ENCODE measurements around the gene PRRX2. TPM values are rescaled to one million over a fixed set of nuclear protein-coding genes. Genes with fewer than 3 reads are reported as not detected.

The PRRX2 gene
- total and polyA plus RNA-seq, 3 donors from 2014 or later: 14.6 to 19.1 (median 15.3) TPM

DNA sequence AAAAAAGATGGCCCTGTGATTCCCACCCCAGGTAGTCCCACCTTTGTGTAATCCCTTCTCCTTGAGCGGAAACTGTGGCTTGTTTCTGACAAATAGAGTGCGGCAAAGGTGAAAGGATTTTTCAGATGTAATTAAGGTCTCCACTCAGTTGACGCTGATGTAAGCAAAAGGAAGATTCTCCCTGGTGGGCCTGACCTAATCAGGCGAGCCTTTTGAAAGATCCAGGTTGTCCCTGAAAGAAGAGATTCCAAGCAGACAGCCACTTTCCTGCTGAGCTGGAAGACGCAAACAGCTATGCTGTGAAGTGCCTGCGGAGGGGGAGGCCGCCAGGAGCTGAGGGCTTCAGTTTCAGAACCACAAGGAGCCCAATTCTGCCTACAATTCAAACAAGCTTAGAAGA, 63.3 kb downstream of the PRRX2 start:
- Histone ChIP-seq H3K4me3 (no peak overlapping the region), H3K36me3 (ENCODE audit: low read depth, missing control alignments) (no peaks in the 10 kb centered on the region), H3K27ac (no peak overlapping the region), H3K4me1 (no peaks in the 10 kb centered on the region), H3K27me3 (no peaks in the 10 kb centered on the region), H3K9me3 (no peaks in the 10 kb centered on the region)
- WGBS, 2 donors: 91 to 94% methylated on average over 7 of the region's 7 CpGs
- no peak for DNase-seq
- TF ChIP-seq POLR2A (IDR thresholded peaks at IDR 0.05): no peak
- TF ChIP-seq, protein P1, sequence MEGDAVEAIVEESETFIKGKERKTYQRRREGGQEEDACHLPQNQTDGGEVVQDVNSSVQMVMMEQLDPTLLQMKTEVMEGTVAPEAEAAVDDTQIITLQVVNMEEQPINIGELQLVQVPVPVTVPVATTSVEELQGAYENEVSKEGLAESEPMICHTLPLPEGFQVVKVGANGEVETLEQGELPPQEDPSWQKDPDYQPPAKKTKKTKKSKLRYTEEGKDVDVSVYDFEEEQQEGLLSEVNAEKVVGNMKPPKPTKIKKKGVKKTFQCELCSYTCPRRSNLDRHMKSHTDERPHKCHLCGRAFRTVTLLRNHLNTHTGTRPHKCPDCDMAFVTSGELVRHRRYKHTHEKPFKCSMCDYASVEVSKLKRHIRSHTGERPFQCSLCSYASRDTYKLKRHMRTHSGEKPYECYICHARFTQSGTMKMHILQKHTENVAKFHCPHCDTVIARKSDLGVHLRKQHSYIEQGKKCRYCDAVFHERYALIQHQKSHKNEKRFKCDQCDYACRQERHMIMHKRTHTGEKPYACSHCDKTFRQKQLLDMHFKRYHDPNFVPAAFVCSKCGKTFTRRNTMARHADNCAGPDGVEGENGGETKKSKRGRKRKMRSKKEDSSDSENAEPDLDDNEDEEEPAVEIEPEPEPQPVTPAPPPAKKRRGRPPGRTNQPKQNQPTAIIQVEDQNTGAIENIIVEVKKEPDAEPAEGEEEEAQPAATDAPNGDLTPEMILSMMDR (IDR thresholded peaks at IDR 0.05): no peak
- intact Hi-C loops (cut with DNase I; ENCODE audit: low total_unique reads): no loop called here

DNA sequence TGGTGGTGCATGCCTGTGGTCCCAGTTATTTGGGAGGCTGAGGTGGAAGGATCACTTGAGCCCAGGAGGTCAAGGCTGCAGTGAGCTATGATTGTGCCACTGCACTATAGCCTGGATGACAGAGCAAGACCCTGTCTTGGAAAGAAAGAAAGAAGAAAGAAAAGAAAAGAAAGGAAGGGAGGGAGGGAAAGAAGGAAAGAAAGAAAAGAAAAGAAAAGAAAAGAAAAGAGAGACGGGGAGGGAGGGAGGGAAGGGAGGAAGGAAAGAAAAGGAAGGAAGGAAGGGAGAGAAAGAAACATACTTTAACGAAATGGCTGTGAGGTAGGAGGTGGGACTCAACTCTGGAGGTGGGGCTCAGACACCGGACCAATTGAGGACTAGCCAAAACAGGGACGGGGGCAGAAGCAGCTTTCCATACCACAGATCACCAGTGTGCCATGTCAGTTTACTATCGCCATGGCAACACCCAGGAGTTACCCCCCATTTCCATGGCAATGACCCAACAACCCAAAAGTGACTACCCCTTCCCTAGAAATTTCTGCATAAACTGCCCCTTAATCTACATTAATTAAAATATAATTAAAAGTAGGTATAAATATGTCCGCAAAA, 66.1 kb downstream of the PRRX2 start:
- no peaks in the 10 kb centered on the region for H3K9me3 ChIP-seq
- no peak overlapping the region for H3K27ac ChIP-seq
- no peak overlapping the region for H3K4me3 ChIP-seq
- DNase-seq: no peak
- 60 to 63% methylated on average over 5 to 6 of the region's 6 CpGs for WGBS, 2 donors
- intact Hi-C loops (cut with DNase I; ENCODE audit: low total_unique reads): loop anchor here (5.0 kb wide), 1 partner anchor 51 kb away; no protein-coding TSS in a partner anchor
- no peaks in the 10 kb centered on the region for H3K4me1 ChIP-seq
- H3K36me3 ChIP-seq (ENCODE audit: low read depth, missing control alignments): no peaks in the 10 kb centered on the region
- no peaks in the 10 kb centered on the region for H3K27me3 ChIP-seq
- no peak for TF ChIP-seq POLR2A (IDR thresholded peaks at IDR 0.05)
- TF ChIP-seq, protein P1 (IDR thresholded peaks at IDR 0.05): no peak

DNA sequence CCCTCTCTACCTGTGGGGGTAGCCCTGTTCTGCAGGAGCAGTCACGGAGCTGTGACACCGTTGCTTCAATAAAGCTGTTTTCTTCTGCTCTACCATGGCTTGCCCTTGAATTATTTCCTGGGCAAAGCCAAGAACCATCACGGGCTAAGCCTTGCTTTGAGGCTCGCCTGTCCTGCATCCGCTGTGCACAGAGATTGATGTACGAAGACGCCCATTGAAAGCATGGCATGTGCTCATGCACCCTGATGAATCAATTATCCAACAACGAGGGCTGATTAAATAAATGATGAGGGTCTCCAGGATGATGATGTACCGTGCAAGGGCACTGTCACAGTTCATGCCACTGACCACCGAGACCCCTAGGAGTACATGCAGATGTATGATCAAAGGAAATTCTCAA, 66.7 kb downstream of the PRRX2 start:
- H3K27ac ChIP-seq: no peak overlapping the region
- H3K36me3 ChIP-seq (ENCODE audit: low read depth, missing control alignments): no peaks in the 10 kb centered on the region
- no peak overlapping the region for H3K4me3 ChIP-seq
- DNase-seq: no peak
- no peak for TF ChIP-seq POLR2A (IDR thresholded peaks at IDR 0.05)
- TF ChIP-seq, protein P1 (IDR thresholded peaks at IDR 0.05): no peak
- intact Hi-C loops (cut with DNase I; ENCODE audit: low total_unique reads): loop anchor here (5.0 kb wide), 1 partner anchor 50 kb away; no protein-coding TSS in a partner anchor
- no peaks in the 10 kb centered on the region for H3K27me3 ChIP-seq
- 71 to 75% methylated on average over 10 of the region's 10 CpGs for WGBS, 2 donors
- H3K4me1 ChIP-seq: no peaks in the 10 kb centered on the region
- H3K9me3 ChIP-seq: no peaks in the 10 kb centered on the region

DNA sequence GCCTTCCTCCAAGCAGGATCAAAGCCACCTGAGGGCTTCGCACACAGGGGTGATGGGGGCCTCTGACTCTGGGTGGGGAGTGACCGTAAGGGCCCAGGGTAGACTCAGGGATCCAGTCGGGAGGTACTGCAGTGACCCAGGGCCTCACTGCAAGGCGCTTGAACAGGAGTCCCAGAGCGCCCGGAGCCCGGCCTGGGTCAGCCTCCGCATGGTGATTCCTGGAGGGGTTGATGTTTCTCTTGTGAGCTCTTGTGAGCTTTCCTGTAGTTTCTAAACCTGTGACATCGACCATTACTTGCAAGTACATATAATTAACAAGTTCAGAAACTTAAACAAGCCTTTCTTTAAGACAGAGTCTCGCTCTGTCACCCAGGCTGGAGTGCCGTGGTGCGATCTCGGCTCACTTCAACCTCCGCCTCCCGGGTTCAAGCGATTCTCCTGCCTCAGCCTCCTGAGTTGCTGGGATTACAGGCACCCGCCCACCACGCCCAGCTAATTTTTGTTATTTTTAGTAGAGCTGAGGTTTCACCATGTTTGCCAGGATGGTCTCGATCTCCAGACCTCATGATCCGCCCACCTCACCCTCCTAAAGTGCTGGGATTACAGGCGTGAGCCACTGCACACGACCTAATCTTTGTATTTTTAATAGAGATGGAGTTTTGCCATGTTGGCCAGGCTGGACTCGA, 67.6 kb downstream of the PRRX2 start:
- WGBS, 2 donors: 88 to 93% methylated on average over 19 to 23 of the region's 23 CpGs

More for the DNA sequence above, 67.6 kb downstream of the PRRX2 start:
- no peak overlapping the region for H3K27ac ChIP-seq
- no peak for TF ChIP-seq POLR2A (IDR thresholded peaks at IDR 0.05)
- TF ChIP-seq, protein P1 (IDR thresholded peaks at IDR 0.05): no peak
- H3K9me3 ChIP-seq: no peaks in the 10 kb centered on the region
- H3K4me1 ChIP-seq: no peaks in the 10 kb centered on the region
- intact Hi-C loops (cut with DNase I; ENCODE audit: low total_unique reads): loop anchor here (5.0 kb wide), 1 partner anchor 49 kb away; no protein-coding TSS in a partner anchor
- H3K27me3 ChIP-seq: no peaks in the 10 kb centered on the region
- H3K36me3 ChIP-seq (ENCODE audit: low read depth, missing control alignments): no peaks in the 10 kb centered on the region
- DNase-seq: no peak
- no peak overlapping the region for H3K4me3 ChIP-seq
